C4-2B (cell line): ENCODE data around the gene TEDC1.

Experiments
- H3K27ac ChIP-seq: fragments of 450-650 bp; 2 replicates; pipeline ENCODE4 v1.5.1; 2017
- CTCF ChIP-seq: fragments of 450-650 bp; conservative IDR thresholded peaks from 2 replicates; pipeline ENCODE4 v1.5.1; 2017; ENCODE audit warnings: mild to moderate bottlenecking
- ZFX ChIP-seq: fragments of 450-650 bp; IDR thresholded peaks from 2 replicates; pipeline ENCODE4 v1.6.1; 2017

The TEDC1 gene

GRCh38 chr14:105484997-105485393 lies 6.1 kb upstream of the TEDC1 start:
- H3K27ac ChIP-seq: no peak overlapping the region
- TF ChIP-seq CTCF (no peak), ZFX (no peak)

GRCh38 chr14:105485739-105486162 lies 5.3 kb upstream of the TEDC1 start:
- H3K27ac ChIP-seq: no peak overlapping the region
- no peak for TF ChIP-seq ZFX
- peak; percentile 32; the same call in 1 of the 2 replicates for TF ChIP-seq CTCF

- TF ChIP-seq ZFX (no peak), CTCF (no peak)
- H3K27ac ChIP-seq: no peak within 1 kb of the TSS
Measured at GRCh38 chr14:105486163-105486973, 4.7 kb upstream of the TEDC1 start, which contains the start of gene CRIP1. CRIP1 (plus strand) TSS chr14:105486886; CDS start chr14:105487260, 374 bp downstream.

GRCh38 chr14:105486974-105487448 lies 4.0 kb upstream of the TEDC1 start:
- TF ChIP-seq CTCF: no peak
- TF ChIP-seq ZFX: no peak
- H3K27ac ChIP-seq: no peak overlapping the region

GRCh38 chr14:105487449-105487985 lies 3.5 kb upstream of the TEDC1 start:
- no peak overlapping the region for H3K27ac ChIP-seq
- no peak for TF ChIP-seq ZFX
- TF ChIP-seq CTCF: no peak

- no peak overlapping the region for H3K27ac ChIP-seq
- TF ChIP-seq ZFX: no peak
- no peak for TF ChIP-seq CTCF
Measured at GRCh38 chr14:105487986-105488777, 2.9 kb upstream of the TEDC1 start.
